GM23248 (cell line): ENCODE data around the gene TEX12.

Source experiments
- EZH2 ChIP-seq: fragments of 200-600 bp; sonication (generic); IDR thresholded peaks from 2 replicates; pipeline ENCODE4 v1.6.1; 2018; ENCODE audit warnings: antibody characterized with exemption, mild to moderate bottlenecking; ENCODE audit not compliant: insufficient read depth, poor library complexity, severe bottlenecking
- EZH2phosphoT487 ChIP-seq: fragments of 200-600 bp; sonication (generic); IDR thresholded peaks from 2 replicates; pipeline ENCODE4 v1.6.1; 2018; ENCODE audit warnings: antibody characterized with exemption, moderate library complexity, mild to moderate bottlenecking, low read depth; ENCODE audit not compliant: insufficient read depth

GRCh38 chr11:112156956-112157766 is 10.0 kb upstream of the TEX12 start:
- TF ChIP-seq EZH2 (no peak), EZH2phosphoT487 (no peak)
